WTC11 (cell line): ENCODE data around the gene AIG1. TPM values are rescaled to one million over a fixed set of nuclear protein-coding genes. Genes with fewer than 3 reads are reported as not detected.

Source experiments
- ATAC-seq: fragments of 200-7000 bp; cut with Tn5 transposase; 2 replicates; pipeline ENCODE4 v1.10.0; 2021; ENCODE audit warnings: mild to moderate bottlenecking, moderate library complexity
- CTCF ChIA-PET: fragments of 300-600 bp; sonication (Branson Sonifier 250); formaldehyde crosslinking; loops from one replicate; lab custom pipeline; 2021; ENCODE audit warnings: antibody characterized with exemption; lab: Charles Lee
- POLR2A ChIA-PET: fragments of 350-600 bp; sonication (Branson Sonifier 250); formaldehyde crosslinking; loops from one replicate; lab custom pipeline; 2021; ENCODE audit warnings: antibody characterized with exemption; lab: Charles Lee
- DNase-seq: peaks from one replicate; pipeline ENCODE4 v3.0.0; 2021; ENCODE audit warnings: low spot score
- H3K27ac Mint-ChIP-seq: 2 replicates; pipeline ENCODE4 v1.8.0; 2021; ENCODE audit warnings: mixed read lengths
- H3K27me3 Mint-ChIP-seq: 2 replicates; pipeline ENCODE4 v1.8.0; 2021; ENCODE audit warnings: low read depth, mild to moderate bottlenecking, moderate library complexity, mixed read lengths
- H3K36me3 Mint-ChIP-seq: 2 replicates; pipeline ENCODE4 v1.8.0; 2021; ENCODE audit warnings: mixed read lengths
- H3K4me1 Mint-ChIP-seq: 2 replicates; pipeline ENCODE4 v1.8.0; 2022; ENCODE audit warnings: mixed read lengths
- H3K4me3 Mint-ChIP-seq: 2 replicates; pipeline ENCODE4 v1.8.0; 2021; ENCODE audit warnings: mild to moderate bottlenecking, moderate library complexity, mixed read lengths
- H3K9me3 Mint-ChIP-seq: 2 replicates; pipeline ENCODE4 v1.8.0; 2021; ENCODE audit warnings: mixed read lengths
- ATF1 ChIP-seq: sonication (generic); formaldehyde crosslinking; IDR thresholded peaks from 2 replicates; pipeline ENCODE4 v1.8.1; 2023; ENCODE audit warnings: mild to moderate bottlenecking, moderate library complexity, missing genetic modification reagents
- ELF4 ChIP-seq: sonication (generic); formaldehyde crosslinking; IDR thresholded peaks from 2 replicates; pipeline ENCODE4 v1.8.1; 2022; ENCODE audit warnings: low read depth, mild to moderate bottlenecking, moderate library complexity, missing genetic modification reagents
- FOXJ3 ChIP-seq: sonication (generic); formaldehyde crosslinking; IDR thresholded peaks from 2 replicates; pipeline ENCODE4 v1.9.0; 2021; ENCODE audit warnings: missing genetic modification reagents, mild to moderate bottlenecking, borderline replicate concordance
- FOXP1 ChIP-seq: sonication (generic); formaldehyde crosslinking; IDR thresholded peaks from 2 replicates; pipeline ENCODE4 v1.8.0; 2022; ENCODE audit warnings: missing genetic modification reagents, mild to moderate bottlenecking, moderate library complexity, borderline replicate concordance
- HMGA2 ChIP-seq: fragments of 250-450 bp; sonication (Bioruptor Pico); IDR thresholded peaks from 2 replicates; pipeline ENCODE4 v1.4.0; 2021; ENCODE audit warnings: mild to moderate bottlenecking, moderate library complexity
- IRF2 ChIP-seq: sonication (generic); formaldehyde crosslinking; IDR thresholded peaks from 2 replicates; pipeline ENCODE4 v1.8.0; 2022; ENCODE audit warnings: low read depth, missing genetic modification reagents, borderline replicate concordance
- JAZF1 ChIP-seq: fragments of 250-450 bp; sonication (Bioruptor Pico); IDR thresholded peaks from 2 replicates; pipeline ENCODE4 v1.9.0; 2021; ENCODE audit warnings: moderate library complexity, mild to moderate bottlenecking, inconsistent platforms
- JUN ChIP-seq: sonication (generic); formaldehyde crosslinking; IDR thresholded peaks from 2 replicates; pipeline ENCODE4 v1.8.0; 2023; ENCODE audit warnings: mild to moderate bottlenecking, missing genetic modification reagents
- PRRX2 ChIP-seq: fragments of 250-450 bp; sonication (Bioruptor Pico); IDR thresholded peaks from 2 replicates; pipeline ENCODE4 v1.8.0; 2021; ENCODE audit warnings: mild to moderate bottlenecking
- TEAD1 ChIP-seq: sonication (generic); formaldehyde crosslinking; IDR thresholded peaks from 2 replicates; pipeline ENCODE4 v1.8.0; 2022; ENCODE audit warnings: mild to moderate bottlenecking, missing genetic modification reagents
- ZNF232 ChIP-seq: sonication (generic); formaldehyde crosslinking; IDR thresholded peaks from 2 replicates; pipeline ENCODE4 v1.8.0; 2022; ENCODE audit warnings: mild to moderate bottlenecking, missing genetic modification reagents
- ZNF263 ChIP-seq: sonication (generic); formaldehyde crosslinking; IDR thresholded peaks from 2 replicates; pipeline ENCODE4 v1.8.1; 2022; ENCODE audit warnings: low read depth, mild to moderate bottlenecking, moderate library complexity, missing genetic modification reagents
- ZNF317 ChIP-seq: sonication (generic); formaldehyde crosslinking; IDR thresholded peaks from 2 replicates; pipeline ENCODE4 v1.8.1; 2023; ENCODE audit warnings: low read depth, mild to moderate bottlenecking, moderate library complexity, missing genetic modification reagents, borderline replicate concordance
- total RNA-seq: library from RNA; stranded (reverse); gene quantifications from 3 replicates; pipeline ENCODE4 v1.2.3, GENCODE V29; 2021
- TF ChIP-seq, protein P1 (sequence below): sonication (generic); formaldehyde crosslinking; IDR thresholded peaks from 2 replicates; pipeline ENCODE4 v1.8.1; 2023; ENCODE audit warnings: mild to moderate bottlenecking, missing genetic modification reagents, borderline replicate concordance
- TF ChIP-seq, protein P2 (sequence below): sonication (generic); formaldehyde crosslinking; IDR thresholded peaks from 2 replicates; pipeline ENCODE4 v1.8.1; 2023; ENCODE audit warnings: mild to moderate bottlenecking, missing genetic modification reagents
- TF ChIP-seq, protein P3 (sequence below): sonication (generic); formaldehyde crosslinking; IDR thresholded peaks from 2 replicates; pipeline ENCODE4 v1.8.0; 2022; ENCODE audit warnings: mild to moderate bottlenecking, missing genetic modification reagents
- TF ChIP-seq, protein P4 (sequence below): fragments of 250-450 bp; sonication (Bioruptor Pico); IDR thresholded peaks from 2 replicates; pipeline ENCODE4 v1.9.0; 2021; ENCODE audit warnings: moderate library complexity, mild to moderate bottlenecking, inconsistent platforms, borderline replicate concordance
- TF ChIP-seq, protein P5 (sequence below): fragments of 250-450 bp; sonication (Bioruptor Pico); IDR thresholded peaks from 2 replicates; pipeline ENCODE4 v1.9.0; 2021; ENCODE audit warnings: mild to moderate bottlenecking

Gene AIG1
- total RNA-seq, 1 experiment from 2014 or later = 38.8 TPM

DNA sequence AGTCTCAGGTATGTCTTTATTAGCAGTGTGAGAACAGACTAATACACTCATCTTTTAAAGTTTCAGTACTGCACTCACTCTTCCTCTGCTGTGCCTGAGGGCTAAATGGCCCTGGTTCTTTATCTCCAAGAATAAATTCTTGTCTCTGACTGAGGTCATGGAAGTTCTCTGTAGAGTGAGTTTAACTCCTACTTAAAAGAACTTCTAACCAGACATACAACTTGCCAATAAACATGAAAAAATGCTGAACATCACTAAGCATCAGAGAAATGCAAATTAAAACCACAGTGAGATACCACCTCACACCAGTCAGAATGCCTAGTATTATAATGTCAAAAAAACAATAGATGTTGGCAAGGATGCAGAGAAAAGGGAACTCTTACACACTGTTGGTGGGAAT is 316.2 kb downstream of the AIG1 start (continued):
- TF ChIP-seq, protein P1, sequence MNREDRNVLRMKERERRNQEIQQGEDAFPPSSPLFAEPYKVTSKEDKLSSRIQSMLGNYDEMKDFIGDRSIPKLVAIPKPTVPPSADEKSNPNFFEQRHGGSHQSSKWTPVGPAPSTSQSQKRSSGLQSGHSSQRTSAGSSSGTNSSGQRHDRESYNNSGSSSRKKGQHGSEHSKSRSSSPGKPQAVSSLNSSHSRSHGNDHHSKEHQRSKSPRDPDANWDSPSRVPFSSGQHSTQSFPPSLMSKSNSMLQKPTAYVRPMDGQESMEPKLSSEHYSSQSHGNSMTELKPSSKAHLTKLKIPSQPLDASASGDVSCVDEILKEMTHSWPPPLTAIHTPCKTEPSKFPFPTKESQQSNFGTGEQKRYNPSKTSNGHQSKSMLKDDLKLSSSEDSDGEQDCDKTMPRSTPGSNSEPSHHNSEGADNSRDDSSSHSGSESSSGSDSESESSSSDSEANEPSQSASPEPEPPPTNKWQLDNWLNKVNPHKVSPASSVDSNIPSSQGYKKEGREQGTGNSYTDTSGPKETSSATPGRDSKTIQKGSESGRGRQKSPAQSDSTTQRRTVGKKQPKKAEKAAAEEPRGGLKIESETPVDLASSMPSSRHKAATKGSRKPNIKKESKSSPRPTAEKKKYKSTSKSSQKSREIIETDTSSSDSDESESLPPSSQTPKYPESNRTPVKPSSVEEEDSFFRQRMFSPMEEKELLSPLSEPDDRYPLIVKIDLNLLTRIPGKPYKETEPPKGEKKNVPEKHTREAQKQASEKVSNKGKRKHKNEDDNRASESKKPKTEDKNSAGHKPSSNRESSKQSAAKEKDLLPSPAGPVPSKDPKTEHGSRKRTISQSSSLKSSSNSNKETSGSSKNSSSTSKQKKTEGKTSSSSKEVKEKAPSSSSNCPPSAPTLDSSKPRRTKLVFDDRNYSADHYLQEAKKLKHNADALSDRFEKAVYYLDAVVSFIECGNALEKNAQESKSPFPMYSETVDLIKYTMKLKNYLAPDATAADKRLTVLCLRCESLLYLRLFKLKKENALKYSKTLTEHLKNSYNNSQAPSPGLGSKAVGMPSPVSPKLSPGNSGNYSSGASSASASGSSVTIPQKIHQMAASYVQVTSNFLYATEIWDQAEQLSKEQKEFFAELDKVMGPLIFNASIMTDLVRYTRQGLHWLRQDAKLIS = no peak
- TF ChIP-seq TEAD1 = no peak

DNA sequence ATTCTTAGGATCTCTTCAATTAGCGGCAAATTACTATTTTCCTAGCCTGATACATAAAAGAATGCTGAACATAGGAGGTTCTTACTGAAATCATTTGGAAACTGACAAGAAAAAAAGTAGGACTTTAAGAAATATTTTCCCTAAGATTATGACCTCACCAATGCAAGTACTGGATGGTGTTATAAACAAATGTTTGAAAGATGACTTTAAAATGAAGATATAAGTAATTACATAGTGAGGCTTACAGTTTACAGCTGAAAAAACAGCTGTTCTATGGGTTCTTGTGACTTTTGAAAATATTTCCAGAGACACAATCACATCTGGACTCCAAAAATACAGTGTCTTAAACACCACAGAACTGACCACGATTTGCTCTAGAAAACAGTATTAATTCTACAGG is 324.9 kb downstream of the AIG1 start:
- H3K4me1 Mint-ChIP-seq = peaks cover 2% of the 10 kb centered on the region; the same call in 1 of the 2 replicates
- no peaks in the 10 kb centered on the region for H3K36me3 Mint-ChIP-seq
- no peaks in the 10 kb centered on the region for H3K27me3 Mint-ChIP-seq
- TF ChIP-seq, protein P2, sequence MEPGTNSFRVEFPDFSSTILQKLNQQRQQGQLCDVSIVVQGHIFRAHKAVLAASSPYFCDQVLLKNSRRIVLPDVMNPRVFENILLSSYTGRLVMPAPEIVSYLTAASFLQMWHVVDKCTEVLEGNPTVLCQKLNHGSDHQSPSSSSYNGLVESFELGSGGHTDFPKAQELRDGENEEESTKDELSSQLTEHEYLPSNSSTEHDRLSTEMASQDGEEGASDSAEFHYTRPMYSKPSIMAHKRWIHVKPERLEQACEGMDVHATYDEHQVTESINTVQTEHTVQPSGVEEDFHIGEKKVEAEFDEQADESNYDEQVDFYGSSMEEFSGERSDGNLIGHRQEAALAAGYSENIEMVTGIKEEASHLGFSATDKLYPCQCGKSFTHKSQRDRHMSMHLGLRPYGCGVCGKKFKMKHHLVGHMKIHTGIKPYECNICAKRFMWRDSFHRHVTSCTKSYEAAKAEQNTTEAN = no peak
- no peak for TF ChIP-seq ZNF232 (CRISPR knock-in tag)
- no peak for TF ChIP-seq IRF2 (CRISPR knock-in tag)
- no peak for TF ChIP-seq JAZF1 (CRISPR knock-in tag)
- no peak for TF ChIP-seq JUN (CRISPR knock-in tag)
- TF ChIP-seq, protein P3, sequence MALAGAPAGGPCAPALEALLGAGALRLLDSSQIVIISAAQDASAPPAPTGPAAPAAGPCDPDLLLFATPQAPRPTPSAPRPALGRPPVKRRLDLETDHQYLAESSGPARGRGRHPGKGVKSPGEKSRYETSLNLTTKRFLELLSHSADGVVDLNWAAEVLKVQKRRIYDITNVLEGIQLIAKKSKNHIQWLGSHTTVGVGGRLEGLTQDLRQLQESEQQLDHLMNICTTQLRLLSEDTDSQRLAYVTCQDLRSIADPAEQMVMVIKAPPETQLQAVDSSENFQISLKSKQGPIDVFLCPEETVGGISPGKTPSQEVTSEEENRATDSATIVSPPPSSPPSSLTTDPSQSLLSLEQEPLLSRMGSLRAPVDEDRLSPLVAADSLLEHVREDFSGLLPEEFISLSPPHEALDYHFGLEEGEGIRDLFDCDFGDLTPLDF (CRISPR knock-in tag) = no peak
- TF ChIP-seq HMGA2 = no peak
- TF ChIP-seq ATF1 (CRISPR knock-in tag) = no peak
- TF ChIP-seq PRRX2 (CRISPR knock-in tag) = no peak
- TF ChIP-seq ELF4 = no peak
- TF ChIP-seq FOXP1 (CRISPR knock-in tag) = no peak
- TF ChIP-seq FOXJ3 (CRISPR knock-in tag) = no peak
- no peak for TF ChIP-seq ZNF263 (CRISPR knock-in tag)
- TF ChIP-seq, protein P4, sequence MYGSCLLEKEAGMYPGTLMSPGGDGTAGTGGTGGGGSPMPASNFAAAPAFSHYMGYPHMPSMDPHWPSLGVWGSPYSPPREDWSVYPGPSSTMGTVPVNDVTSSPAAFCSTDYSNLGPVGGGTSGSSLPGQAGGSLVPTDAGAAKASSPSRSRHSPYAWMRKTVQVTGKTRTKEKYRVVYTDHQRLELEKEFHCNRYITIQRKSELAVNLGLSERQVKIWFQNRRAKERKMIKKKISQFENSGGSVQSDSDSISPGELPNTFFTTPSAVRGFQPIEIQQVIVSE (CRISPR knock-in tag) = no peak
- TF ChIP-seq, protein P5, sequence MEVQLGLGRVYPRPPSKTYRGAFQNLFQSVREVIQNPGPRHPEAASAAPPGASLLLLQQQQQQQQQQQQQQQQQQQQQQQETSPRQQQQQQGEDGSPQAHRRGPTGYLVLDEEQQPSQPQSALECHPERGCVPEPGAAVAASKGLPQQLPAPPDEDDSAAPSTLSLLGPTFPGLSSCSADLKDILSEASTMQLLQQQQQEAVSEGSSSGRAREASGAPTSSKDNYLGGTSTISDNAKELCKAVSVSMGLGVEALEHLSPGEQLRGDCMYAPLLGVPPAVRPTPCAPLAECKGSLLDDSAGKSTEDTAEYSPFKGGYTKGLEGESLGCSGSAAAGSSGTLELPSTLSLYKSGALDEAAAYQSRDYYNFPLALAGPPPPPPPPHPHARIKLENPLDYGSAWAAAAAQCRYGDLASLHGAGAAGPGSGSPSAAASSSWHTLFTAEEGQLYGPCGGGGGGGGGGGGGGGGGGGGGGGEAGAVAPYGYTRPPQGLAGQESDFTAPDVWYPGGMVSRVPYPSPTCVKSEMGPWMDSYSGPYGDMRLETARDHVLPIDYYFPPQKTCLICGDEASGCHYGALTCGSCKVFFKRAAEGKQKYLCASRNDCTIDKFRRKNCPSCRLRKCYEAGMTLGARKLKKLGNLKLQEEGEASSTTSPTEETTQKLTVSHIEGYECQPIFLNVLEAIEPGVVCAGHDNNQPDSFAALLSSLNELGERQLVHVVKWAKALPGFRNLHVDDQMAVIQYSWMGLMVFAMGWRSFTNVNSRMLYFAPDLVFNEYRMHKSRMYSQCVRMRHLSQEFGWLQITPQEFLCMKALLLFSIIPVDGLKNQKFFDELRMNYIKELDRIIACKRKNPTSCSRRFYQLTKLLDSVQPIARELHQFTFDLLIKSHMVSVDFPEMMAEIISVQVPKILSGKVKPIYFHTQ (CRISPR knock-in tag) = no peak
- TF ChIP-seq ZNF317 = no peak
- DNase-seq (no peak), ATAC-seq (no peak)
- no peak overlapping the region for H3K27ac Mint-ChIP-seq
- POLR2A ChIA-PET = no interaction called here
- no peak overlapping the region for H3K4me3 Mint-ChIP-seq
- CTCF ChIA-PET = no interaction called here
- peaks cover 7% of the 10 kb centered on the region; the same call in 1 of the 2 replicates for H3K9me3 Mint-ChIP-seq
